Measurements from ENCODE around the gene MAP2K4. TPM values are rescaled to one million over a fixed set of nuclear protein-coding genes. Genes with fewer than 3 reads are reported as not detected.

MAP2K4 gene
- total and polyA plus RNA-seq, 4 experiments from 2014 or later, result 29.4 to 41.3 (median 32.6) TPM

DNA sequence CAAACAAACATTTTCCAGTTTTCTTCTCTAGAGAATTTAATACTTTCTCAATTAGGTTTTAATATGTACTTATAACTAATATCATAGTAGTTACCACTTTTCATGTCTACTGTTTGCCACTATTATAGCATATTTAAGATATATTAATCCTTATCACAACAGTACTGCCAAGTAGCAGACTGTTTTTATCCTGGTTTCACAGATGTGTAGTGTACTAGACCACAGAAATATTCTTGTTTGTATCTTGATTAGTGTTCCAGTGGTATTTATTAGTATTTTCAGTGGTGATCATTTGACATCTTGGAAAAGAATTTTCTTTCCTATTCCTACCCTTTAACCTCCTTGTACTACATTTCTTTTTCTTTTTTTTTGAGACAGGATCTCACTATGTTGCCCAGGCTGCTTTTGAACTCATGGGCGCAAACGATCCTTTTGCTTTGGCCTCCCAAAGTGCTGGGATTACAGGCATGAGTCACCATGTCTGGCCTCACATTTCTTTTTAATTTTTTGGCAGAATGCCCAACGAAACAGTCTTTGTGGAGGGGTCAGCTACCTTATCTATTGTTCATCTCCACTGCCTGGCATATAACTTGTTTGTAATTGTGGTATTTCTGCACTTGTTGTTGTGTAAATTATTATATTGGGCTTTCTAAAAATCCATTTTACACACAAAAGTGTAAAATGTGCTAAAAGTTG, 27.2 kb downstream of the MAP2K4 start:
- no peaks in the 10 kb centered on the region for H3K36me3 ChIP-seq (ENCODE audit: insufficient read depth, low read length)
- no peak overlapping the region for H3K4me3 ChIP-seq (ENCODE audit: low read length in 2 of 2)
- H3K9me3 Mint-ChIP-seq, result no peaks in the 10 kb centered on the region
- H3K36me3 Mint-ChIP-seq, result no peaks in the 10 kb centered on the region
- ChIA-PET POLR2A (ENCODE audit: partially characterized antibody) (no interaction called here), CTCF (ENCODE audit: partially characterized antibody) (interaction anchor here (1.3 kb wide), 1 partner anchor 28 kb away, joined by 3 read pairs; no protein-coding TSS in a partner anchor)
- H3K27me3 Mint-ChIP-seq, result no peaks in the 10 kb centered on the region
- H3K27ac Mint-ChIP-seq, result no peak overlapping the region
- H3K4me3 Mint-ChIP-seq, result peak overlapping the region in 1 of 8 donors; percentile 9
- intact Hi-C loops (cut with micrococcal nuclease), result no loop called here
- DNase-seq, result no peak
- H3K27ac ChIP-seq (ENCODE audit: low read depth, low read length), result no peak overlapping the region
- H3K27me3 ChIP-seq (ENCODE audit: insufficient read depth, low read length), result no peaks in the 10 kb centered on the region
- H3K4me1 ChIP-seq (ENCODE audit: insufficient read depth, low read length), result peaks cover 74% of the 10 kb centered on the region
- peaks cover 46 to 81% (median 63%) of the 10 kb centered on the region in 4 donors for H3K4me1 Mint-ChIP-seq
- H3K9me3 ChIP-seq (ENCODE audit: control insufficient read depth in 1 of 2, low read length in 2 of 2), result no peaks in the 10 kb centered on the region

DNA sequence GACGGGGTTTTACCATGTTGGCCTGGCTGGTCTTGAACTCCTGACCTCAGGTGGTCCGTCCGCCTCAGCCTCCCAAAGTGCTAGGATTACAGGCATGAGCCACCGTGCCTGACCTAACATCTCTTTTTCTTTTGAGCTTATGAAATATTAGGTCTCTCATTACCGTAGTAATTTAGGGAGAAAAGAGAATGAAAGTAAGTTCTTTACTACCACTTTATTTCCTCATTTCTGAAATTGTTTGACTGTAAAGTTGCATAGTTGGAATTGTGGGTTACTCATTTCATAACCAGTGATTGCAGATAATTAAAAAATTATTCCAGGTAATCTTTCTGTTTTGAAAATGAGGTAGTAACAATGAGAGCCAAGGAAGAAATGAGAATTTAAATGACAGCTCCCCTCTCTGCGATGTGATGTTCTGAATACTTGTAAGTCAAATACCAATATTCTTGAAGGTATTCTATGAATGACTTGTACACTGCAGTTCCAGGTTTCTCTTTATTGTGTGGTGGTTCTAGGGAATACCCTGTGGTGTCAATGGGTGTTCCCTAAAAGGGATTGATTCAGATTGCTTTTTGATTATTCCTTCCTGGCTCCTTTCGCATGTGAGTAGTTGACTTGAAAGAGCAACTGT, 28.3 kb downstream of the MAP2K4 start:
- intact Hi-C loops (cut with micrococcal nuclease), result no loop called here
- H3K4me1 ChIP-seq (ENCODE audit: insufficient read depth, low read length), result peaks cover 80% of the 10 kb centered on the region
- peaks cover 48 to 83% (median 66%) of the 10 kb centered on the region in 4 donors for H3K4me1 Mint-ChIP-seq

DNA sequence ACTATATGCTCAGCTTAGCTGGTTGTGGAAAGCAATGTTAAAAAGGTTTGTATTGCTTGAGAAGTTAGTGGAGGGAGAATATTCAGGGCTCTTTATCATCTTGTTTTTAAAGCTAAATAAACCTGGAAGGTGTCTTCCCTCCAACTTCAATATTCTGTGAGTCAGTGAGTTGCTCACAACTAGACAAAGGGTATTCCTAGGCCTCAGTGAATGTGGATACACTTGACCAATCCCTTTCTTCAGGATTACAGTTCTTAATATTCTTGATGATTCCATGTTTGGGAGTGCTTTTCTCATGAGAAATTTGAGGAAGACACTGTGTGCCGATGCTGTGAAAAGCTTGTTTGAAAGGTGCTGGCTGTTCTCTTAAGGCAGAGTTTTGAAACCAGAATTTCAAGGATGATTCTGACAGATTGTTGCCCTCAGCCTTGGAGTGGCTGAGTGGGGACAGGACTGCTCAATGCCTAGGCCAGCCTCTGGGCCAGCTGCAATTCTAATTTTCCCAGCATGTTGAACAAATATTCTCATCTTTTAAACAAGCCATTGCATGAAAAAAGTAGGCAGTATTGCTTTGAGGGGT, 30.1 kb downstream of the MAP2K4 start:
- POLR2A ChIA-PET (ENCODE audit: partially characterized antibody), result no interaction called here
- no peaks in the 10 kb centered on the region for H3K9me3 Mint-ChIP-seq
- H3K4me3 ChIP-seq (ENCODE audit: low read length in 2 of 2), result no peak overlapping the region

More for the DNA sequence above, 28.3 kb downstream of the MAP2K4 start:
- Histone ChIP-seq H3K36me3 (ENCODE audit: insufficient read depth, low read length) (no peaks in the 10 kb centered on the region), H3K27me3 (ENCODE audit: insufficient read depth, low read length) (no peaks in the 10 kb centered on the region), H3K4me3 (ENCODE audit: low read length in 2 of 2) (no peak overlapping the region), H3K27ac (ENCODE audit: low read depth, low read length) (no peak overlapping the region), H3K9me3 (ENCODE audit: control insufficient read depth in 1 of 2, low read length in 2 of 2) (no peaks in the 10 kb centered on the region)
- DNase-seq, result no peak
- ChIA-PET POLR2A (ENCODE audit: partially characterized antibody) (interaction anchor here (1.8 kb wide), 1 partner anchor 51 kb away, joined by 6 read pairs; the partner anchor contains the start of gene ZNF18), CTCF (ENCODE audit: partially characterized antibody) (interaction anchor here (1.3 kb wide), 1 partner anchor 29 kb away, joined by 3 read pairs; no protein-coding TSS in a partner anchor)
- no peaks in the 10 kb centered on the region for H3K36me3 Mint-ChIP-seq
- peak overlapping the region in 4 of 8 donors; percentile 1 to 18 (median 2) for H3K4me3 Mint-ChIP-seq
- H3K27me3 Mint-ChIP-seq, result no peaks in the 10 kb centered on the region
- H3K27ac Mint-ChIP-seq, result peak overlapping the region in 1 of 7 donors; percentile 20
- H3K9me3 Mint-ChIP-seq, result no peaks in the 10 kb centered on the region

DNA sequence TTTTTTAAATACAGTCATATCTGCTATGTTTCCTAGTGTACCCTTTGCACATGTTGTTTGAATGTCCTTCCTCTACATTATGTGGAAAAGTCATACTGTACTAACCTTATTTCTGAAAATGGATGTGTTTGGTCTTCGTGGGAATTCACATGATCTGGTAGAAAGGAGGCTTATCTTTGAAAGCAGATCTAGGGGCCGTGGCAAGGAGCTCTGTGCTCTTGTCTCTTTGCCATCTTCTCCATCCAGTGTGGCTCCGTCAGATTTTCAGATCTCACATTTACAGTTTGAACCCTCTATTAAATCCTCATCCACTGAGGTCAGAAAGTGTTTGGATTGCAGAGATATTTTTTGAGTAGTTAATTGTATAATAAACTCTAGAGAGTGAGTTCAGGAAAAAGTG, 32.9 kb downstream of the MAP2K4 start:
- intact Hi-C loops (cut with micrococcal nuclease), result no loop called here
- H3K9me3 Mint-ChIP-seq, result no peaks in the 10 kb centered on the region
- no peak overlapping the region for H3K4me3 ChIP-seq (ENCODE audit: low read length in 2 of 2)
- POLR2A ChIA-PET (ENCODE audit: partially characterized antibody), result interaction anchor here (1.9 kb wide), 1 partner anchor 56 kb away, joined by 7 read pairs; the partner anchor contains the start of gene ZNF18
- no peak overlapping the region for H3K27ac ChIP-seq (ENCODE audit: low read depth, low read length)
- H3K27me3 Mint-ChIP-seq, result no peaks in the 10 kb centered on the region
- CTCF ChIA-PET (ENCODE audit: partially characterized antibody), result no interaction called here
- H3K4me1 ChIP-seq (ENCODE audit: insufficient read depth, low read length), result peaks cover 72% of the 10 kb centered on the region
- no peak for DNase-seq
- no peaks in the 10 kb centered on the region for H3K27me3 ChIP-seq (ENCODE audit: insufficient read depth, low read length)
- peaks cover 5 to 7% of the 10 kb centered on the region in 2 donors for H3K36me3 Mint-ChIP-seq
- peak overlapping the region in 5 of 7 donors; percentile 53 to 83 (median 77) for H3K27ac Mint-ChIP-seq
- H3K4me3 Mint-ChIP-seq, result peak overlapping the region in 7 of 8 donors; percentile 1 to 81 (median 61)
- peaks cover 51 to 85% (median 70%) of the 10 kb centered on the region in 4 donors for H3K4me1 Mint-ChIP-seq
- no peaks in the 10 kb centered on the region for H3K36me3 ChIP-seq (ENCODE audit: insufficient read depth, low read length)
- H3K9me3 ChIP-seq (ENCODE audit: control insufficient read depth in 1 of 2, low read length in 2 of 2), result no peaks in the 10 kb centered on the region

More for the DNA sequence above, 30.1 kb downstream of the MAP2K4 start:
- DNase-seq, result no peak
- H3K4me1 ChIP-seq (ENCODE audit: insufficient read depth, low read length), result peaks cover 78% of the 10 kb centered on the region
- Mint-ChIP-seq H3K4me1 (peaks cover 50 to 89% (median 72%) of the 10 kb centered on the region in 4 donors), H3K27ac (peak overlapping the region in 1 of 7 donors; percentile 32), H3K4me3 (peak overlapping the region in 3 of 8 donors; percentile 11 to 44 (median 20)), H3K36me3 (no peaks in the 10 kb centered on the region), H3K27me3 (no peaks in the 10 kb centered on the region)
- intact Hi-C loops (cut with micrococcal nuclease), result no loop called here
- no peaks in the 10 kb centered on the region for H3K9me3 ChIP-seq (ENCODE audit: control insufficient read depth in 1 of 2, low read length in 2 of 2)
- CTCF ChIA-PET (ENCODE audit: partially characterized antibody), result no interaction called here
- no peaks in the 10 kb centered on the region for H3K36me3 ChIP-seq (ENCODE audit: insufficient read depth, low read length)
- H3K27me3 ChIP-seq (ENCODE audit: insufficient read depth, low read length), result no peaks in the 10 kb centered on the region
- H3K27ac ChIP-seq (ENCODE audit: low read depth, low read length), result no peak overlapping the region

DNA sequence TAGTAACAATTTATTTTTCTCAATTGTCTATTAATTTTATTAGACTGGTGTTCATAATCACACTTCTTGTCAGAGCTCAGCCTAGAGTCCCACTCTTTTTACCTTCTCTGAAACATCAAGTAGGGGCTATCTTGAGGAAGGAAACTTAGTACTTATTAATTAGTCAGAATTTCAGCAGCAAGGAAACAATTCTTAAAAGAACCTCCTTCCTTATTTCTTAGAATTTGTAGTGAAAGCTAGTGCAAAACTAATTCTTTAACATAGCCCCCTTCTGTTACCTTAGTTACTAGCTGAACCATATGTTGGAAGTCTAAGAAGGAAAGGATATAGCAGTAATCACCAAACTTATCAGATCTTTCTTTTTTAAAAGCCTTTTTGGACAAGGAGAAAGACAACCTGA, 35.2 kb downstream of the MAP2K4 start:
- Histone ChIP-seq H3K27ac (ENCODE audit: low read depth, low read length) (no peak overlapping the region), H3K9me3 (ENCODE audit: control insufficient read depth in 1 of 2, low read length in 2 of 2) (no peaks in the 10 kb centered on the region), H3K4me1 (ENCODE audit: insufficient read depth, low read length) (peaks cover 51% of the 10 kb centered on the region), H3K4me3 (ENCODE audit: low read length in 2 of 2) (no peak overlapping the region), H3K36me3 (ENCODE audit: insufficient read depth, low read length) (no peaks in the 10 kb centered on the region), H3K27me3 (ENCODE audit: insufficient read depth, low read length) (no peaks in the 10 kb centered on the region)
- Mint-ChIP-seq H3K4me1 (peaks cover 45 to 71% (median 54%) of the 10 kb centered on the region in 4 donors), H3K27ac (peak overlapping the region in 2 of 7 donors; percentile 47), H3K4me3 (peak overlapping the region in 2 of 8 donors; percentile 16 to 29), H3K9me3 (no peaks in the 10 kb centered on the region), H3K27me3 (no peaks in the 10 kb centered on the region), H3K36me3 (peaks cover 13 to 19% of the 10 kb centered on the region in 2 donors)
- ChIA-PET CTCF (ENCODE audit: partially characterized antibody) (no interaction called here), POLR2A (ENCODE audit: partially characterized antibody) (interaction anchor here (1.6 to 1.9 kb wide), 2 partner anchors 10 to 58 kb away, joined by 4 to 8 read pairs; partner anchors contain the start of gene ZNF18)
- no peak for DNase-seq
- intact Hi-C loops (cut with micrococcal nuclease), result no loop called here

DNA sequence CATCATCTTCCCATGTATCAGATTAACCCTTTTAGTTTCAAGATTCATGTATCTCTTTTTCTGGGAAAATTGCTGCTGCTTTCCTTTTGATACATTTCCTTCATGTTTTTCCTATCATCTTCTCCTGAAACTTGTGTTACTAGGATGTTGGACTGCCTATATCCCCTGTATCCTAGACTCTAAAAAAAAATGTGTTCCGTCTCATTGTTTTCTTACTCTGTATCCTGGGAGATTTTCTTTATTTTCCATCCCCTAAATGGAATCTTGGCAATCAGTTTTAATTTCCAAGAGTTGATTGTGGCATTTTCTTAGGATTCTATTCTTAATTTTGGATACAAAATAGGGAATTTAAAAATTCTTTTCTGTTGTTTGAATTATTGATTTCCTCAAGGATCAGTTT, 36.8 kb downstream of the MAP2K4 start:
- H3K27ac Mint-ChIP-seq, result no peak overlapping the region
- Histone ChIP-seq H3K27ac (ENCODE audit: low read depth, low read length) (no peak overlapping the region), H3K4me3 (ENCODE audit: low read length in 2 of 2) (no peak overlapping the region), H3K36me3 (ENCODE audit: insufficient read depth, low read length) (no peaks in the 10 kb centered on the region), H3K27me3 (ENCODE audit: insufficient read depth, low read length) (no peaks in the 10 kb centered on the region), H3K4me1 (ENCODE audit: insufficient read depth, low read length) (peaks cover 37% of the 10 kb centered on the region), H3K9me3 (ENCODE audit: control insufficient read depth in 1 of 2, low read length in 2 of 2) (no peaks in the 10 kb centered on the region)
- peaks cover 0 to 2% (median 0%) of the 10 kb centered on the region in 8 donors for H3K9me3 Mint-ChIP-seq
- peaks cover 24 to 30% of the 10 kb centered on the region in 2 donors for H3K36me3 Mint-ChIP-seq
- no peak for DNase-seq
- POLR2A ChIA-PET (ENCODE audit: partially characterized antibody), result no interaction called here
- intact Hi-C loops (cut with micrococcal nuclease), result no loop called here
- H3K4me3 Mint-ChIP-seq, result peak overlapping the region in 1 of 8 donors; percentile 11
- CTCF ChIA-PET (ENCODE audit: partially characterized antibody), result no interaction called here
- H3K4me1 Mint-ChIP-seq, result peaks cover 36 to 65% (median 44%) of the 10 kb centered on the region in 4 donors
- no peaks in the 10 kb centered on the region for H3K27me3 Mint-ChIP-seq

DNA sequence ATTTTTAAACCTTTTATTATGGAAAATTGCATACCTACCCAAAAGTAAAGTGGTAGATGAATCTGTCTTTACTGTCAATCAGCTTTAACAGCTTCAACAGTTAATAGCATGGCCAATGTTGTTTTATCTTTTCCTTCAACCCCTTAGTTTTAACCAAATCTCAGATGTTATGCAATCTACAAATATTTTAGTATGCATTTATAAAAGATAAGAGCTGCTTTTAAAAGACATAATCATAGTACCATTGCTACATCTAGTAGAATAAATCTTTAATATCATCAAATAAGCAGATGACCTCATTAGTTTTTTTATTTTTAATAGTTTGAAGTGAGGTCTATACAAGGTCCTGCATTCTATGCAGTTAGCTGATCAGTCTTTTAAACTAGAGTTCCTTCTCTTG, 37.9 kb downstream of the MAP2K4 start:
- H3K9me3 Mint-ChIP-seq, result peaks cover 0 to 2% (median 0%) of the 10 kb centered on the region in 8 donors
- H3K4me1 Mint-ChIP-seq, result peaks cover 32 to 56% (median 37%) of the 10 kb centered on the region in 4 donors
- no peak overlapping the region for H3K4me3 Mint-ChIP-seq
- intact Hi-C loops (cut with micrococcal nuclease), result no loop called here
- no peaks in the 10 kb centered on the region for H3K27me3 Mint-ChIP-seq
- Histone ChIP-seq H3K27me3 (ENCODE audit: insufficient read depth, low read length) (no peaks in the 10 kb centered on the region), H3K27ac (ENCODE audit: low read depth, low read length) (no peak overlapping the region), H3K9me3 (ENCODE audit: control insufficient read depth in 1 of 2, low read length in 2 of 2) (no peaks in the 10 kb centered on the region), H3K4me1 (ENCODE audit: insufficient read depth, low read length) (peaks cover 27% of the 10 kb centered on the region), H3K36me3 (ENCODE audit: insufficient read depth, low read length) (no peaks in the 10 kb centered on the region), H3K4me3 (ENCODE audit: low read length in 2 of 2) (no peak overlapping the region)
- DNase-seq, result no peak
- no peak overlapping the region for H3K27ac Mint-ChIP-seq
- POLR2A ChIA-PET (ENCODE audit: partially characterized antibody), result interaction anchor here (0.5 kb wide), 1 partner anchor 11 kb away, joined by 3 read pairs; no protein-coding TSS in a partner anchor
- peaks cover 32 to 37% of the 10 kb centered on the region in 2 donors for H3K36me3 Mint-ChIP-seq
- CTCF ChIA-PET (ENCODE audit: partially characterized antibody), result no interaction called here
